Ishikawa (cell line): ENCODE results near the gene NECTIN1.

Experiments
- CEBPB ChIP-seq: IDR thresholded peaks from 2 replicates; pipeline ENCODE4 v1.6.1; 2012
- CREB1 ChIP-seq: IDR thresholded peaks from 2 replicates; pipeline ENCODE4 v1.6.1; 2012; ENCODE audit warnings: low read depth
- EGR1 ChIP-seq: IDR thresholded peaks from 2 replicates; pipeline ENCODE4 v1.6.1; 2012
- EP300 ChIP-seq: IDR thresholded peaks from 2 replicates; pipeline ENCODE4 v1.6.1; 2012; ENCODE audit warnings: borderline replicate concordance
- FOXM1 ChIP-seq: IDR thresholded peaks from 2 replicates; pipeline ENCODE4 v1.6.1; 2012; ENCODE audit warnings: low read depth, borderline replicate concordance
- NFIC ChIP-seq: IDR thresholded peaks from 2 replicates; pipeline ENCODE4 v1.6.1; 2012
- RAD21 ChIP-seq: IDR thresholded peaks from 2 replicates; pipeline ENCODE4 v1.6.1; 2012; ENCODE audit warnings: low read depth
- TAF1 ChIP-seq: IDR thresholded peaks from 2 replicates; pipeline ENCODE4 v1.6.1; 2012; ENCODE audit warnings: low read depth, mild to moderate bottlenecking
- TCF12 ChIP-seq: IDR thresholded peaks from 2 replicates; pipeline ENCODE4 v1.6.1; 2012; ENCODE audit warnings: low read depth
- TEAD4 ChIP-seq: IDR thresholded peaks from 2 replicates; pipeline ENCODE4 v1.6.1; 2012
- YY1 ChIP-seq: IDR thresholded peaks from 2 replicates; pipeline ENCODE4 v1.6.1; 2012; ENCODE audit warnings: low read depth
- TF ChIP-seq, protein P1 (sequence below): IDR thresholded peaks from 2 replicates; pipeline ENCODE4 v1.6.1; 2012; ENCODE audit warnings: low read depth, mild to moderate bottlenecking
- TF ChIP-seq, protein P2 (sequence below): IDR thresholded peaks from 2 replicates; pipeline ENCODE4 v1.6.1; 2012
- TF ChIP-seq, protein P3 (sequence below): IDR thresholded peaks from 2 replicates; pipeline ENCODE4 v1.6.1; 2012

DNA sequence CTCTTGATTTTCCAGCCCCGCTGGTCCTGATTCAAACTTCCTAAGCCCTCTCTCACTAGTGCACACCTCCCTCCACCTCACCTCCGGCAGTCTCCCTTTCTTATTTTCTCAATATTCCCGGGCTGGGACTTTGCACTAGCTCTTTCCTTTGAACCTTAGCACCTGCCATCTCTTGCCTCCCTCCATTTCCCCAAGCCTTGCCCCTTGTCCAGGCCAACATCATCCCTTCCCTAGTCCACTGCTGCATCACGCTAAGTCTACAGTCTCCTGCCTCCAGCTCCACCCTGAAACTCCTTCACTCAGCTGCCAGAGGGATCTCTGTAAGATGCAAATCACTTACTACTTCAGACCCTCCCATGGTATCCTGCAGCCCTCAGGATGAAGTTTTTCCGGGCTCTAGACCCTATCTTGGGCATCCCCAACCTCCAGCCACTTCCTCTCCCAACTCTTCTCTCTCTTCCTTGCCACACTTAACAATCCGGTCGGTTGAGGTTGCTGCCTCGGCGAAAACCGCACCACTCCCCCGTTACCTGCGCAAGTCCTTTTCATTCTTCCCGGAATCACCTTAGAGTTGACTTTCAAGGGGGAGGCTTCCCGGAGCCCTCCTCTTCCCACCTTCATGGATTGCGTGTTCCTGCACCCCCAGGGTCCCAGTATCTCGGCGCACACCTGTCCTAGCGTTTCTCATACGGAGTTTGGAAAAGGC, 42.7 kb downstream of the NECTIN1 start:
- TF ChIP-seq, protein P1, sequence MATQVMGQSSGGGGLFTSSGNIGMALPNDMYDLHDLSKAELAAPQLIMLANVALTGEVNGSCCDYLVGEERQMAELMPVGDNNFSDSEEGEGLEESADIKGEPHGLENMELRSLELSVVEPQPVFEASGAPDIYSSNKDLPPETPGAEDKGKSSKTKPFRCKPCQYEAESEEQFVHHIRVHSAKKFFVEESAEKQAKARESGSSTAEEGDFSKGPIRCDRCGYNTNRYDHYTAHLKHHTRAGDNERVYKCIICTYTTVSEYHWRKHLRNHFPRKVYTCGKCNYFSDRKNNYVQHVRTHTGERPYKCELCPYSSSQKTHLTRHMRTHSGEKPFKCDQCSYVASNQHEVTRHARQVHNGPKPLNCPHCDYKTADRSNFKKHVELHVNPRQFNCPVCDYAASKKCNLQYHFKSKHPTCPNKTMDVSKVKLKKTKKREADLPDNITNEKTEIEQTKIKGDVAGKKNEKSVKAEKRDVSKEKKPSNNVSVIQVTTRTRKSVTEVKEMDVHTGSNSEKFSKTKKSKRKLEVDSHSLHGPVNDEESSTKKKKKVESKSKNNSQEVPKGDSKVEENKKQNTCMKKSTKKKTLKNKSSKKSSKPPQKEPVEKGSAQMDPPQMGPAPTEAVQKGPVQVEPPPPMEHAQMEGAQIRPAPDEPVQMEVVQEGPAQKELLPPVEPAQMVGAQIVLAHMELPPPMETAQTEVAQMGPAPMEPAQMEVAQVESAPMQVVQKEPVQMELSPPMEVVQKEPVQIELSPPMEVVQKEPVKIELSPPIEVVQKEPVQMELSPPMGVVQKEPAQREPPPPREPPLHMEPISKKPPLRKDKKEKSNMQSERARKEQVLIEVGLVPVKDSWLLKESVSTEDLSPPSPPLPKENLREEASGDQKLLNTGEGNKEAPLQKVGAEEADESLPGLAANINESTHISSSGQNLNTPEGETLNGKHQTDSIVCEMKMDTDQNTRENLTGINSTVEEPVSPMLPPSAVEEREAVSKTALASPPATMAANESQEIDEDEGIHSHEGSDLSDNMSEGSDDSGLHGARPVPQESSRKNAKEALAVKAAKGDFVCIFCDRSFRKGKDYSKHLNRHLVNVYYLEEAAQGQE, result no peak
- TF ChIP-seq CREB1 (no peak), RAD21 (no peak), YY1 (no peak), TEAD4 (no peak), CEBPB (no peak), TAF1 (no peak), EP300 (no peak), TCF12 (no peak), FOXM1 (no peak), NFIC (no peak), EGR1 (no peak)
- TF ChIP-seq, protein P2, sequence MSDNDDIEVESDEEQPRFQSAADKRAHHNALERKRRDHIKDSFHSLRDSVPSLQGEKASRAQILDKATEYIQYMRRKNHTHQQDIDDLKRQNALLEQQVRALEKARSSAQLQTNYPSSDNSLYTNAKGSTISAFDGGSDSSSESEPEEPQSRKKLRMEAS, result no peak
- TF ChIP-seq, protein P3, sequence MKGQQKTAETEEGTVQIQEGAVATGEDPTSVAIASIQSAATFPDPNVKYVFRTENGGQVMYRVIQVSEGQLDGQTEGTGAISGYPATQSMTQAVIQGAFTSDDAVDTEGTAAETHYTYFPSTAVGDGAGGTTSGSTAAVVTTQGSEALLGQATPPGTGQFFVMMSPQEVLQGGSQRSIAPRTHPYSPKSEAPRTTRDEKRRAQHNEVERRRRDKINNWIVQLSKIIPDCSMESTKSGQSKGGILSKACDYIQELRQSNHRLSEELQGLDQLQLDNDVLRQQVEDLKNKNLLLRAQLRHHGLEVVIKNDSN, result no peak
